ENCODE data around the gene NRDC.

DNA sequence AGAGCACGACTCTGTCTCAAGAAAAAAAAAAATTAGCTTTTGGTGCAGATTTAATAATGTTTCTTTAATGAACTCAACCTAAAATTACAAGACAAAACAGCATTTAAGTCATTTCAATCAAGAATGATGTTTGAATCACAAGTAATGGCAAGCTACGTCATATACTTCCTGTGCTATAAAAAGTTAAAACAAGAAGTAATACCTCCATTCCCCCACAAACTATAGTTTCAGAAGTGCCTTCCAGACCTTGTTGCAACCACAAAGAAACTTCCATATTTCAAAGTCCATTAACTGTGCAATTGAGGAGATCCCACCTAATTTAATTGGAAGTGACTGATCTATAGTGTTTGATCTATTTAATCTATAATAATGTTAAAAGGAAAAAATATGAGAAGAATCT lies 15.1 kb downstream of the NRDC start:
- TF ChIP-seq, protein P1, sequence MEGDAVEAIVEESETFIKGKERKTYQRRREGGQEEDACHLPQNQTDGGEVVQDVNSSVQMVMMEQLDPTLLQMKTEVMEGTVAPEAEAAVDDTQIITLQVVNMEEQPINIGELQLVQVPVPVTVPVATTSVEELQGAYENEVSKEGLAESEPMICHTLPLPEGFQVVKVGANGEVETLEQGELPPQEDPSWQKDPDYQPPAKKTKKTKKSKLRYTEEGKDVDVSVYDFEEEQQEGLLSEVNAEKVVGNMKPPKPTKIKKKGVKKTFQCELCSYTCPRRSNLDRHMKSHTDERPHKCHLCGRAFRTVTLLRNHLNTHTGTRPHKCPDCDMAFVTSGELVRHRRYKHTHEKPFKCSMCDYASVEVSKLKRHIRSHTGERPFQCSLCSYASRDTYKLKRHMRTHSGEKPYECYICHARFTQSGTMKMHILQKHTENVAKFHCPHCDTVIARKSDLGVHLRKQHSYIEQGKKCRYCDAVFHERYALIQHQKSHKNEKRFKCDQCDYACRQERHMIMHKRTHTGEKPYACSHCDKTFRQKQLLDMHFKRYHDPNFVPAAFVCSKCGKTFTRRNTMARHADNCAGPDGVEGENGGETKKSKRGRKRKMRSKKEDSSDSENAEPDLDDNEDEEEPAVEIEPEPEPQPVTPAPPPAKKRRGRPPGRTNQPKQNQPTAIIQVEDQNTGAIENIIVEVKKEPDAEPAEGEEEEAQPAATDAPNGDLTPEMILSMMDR (conservative IDR thresholded peaks at IDR 0.05; ENCODE audit: low read depth in 2 of 2), result no peak
- TF ChIP-seq EZH2phosphoT487 (IDR thresholded peaks at IDR 0.05; ENCODE audit: unreplicated experiment) (no peak), POLR2AphosphoS5 (IDR thresholded peaks at IDR 0.05; ENCODE audit: low read depth) (no peak)

Data from GM23338 (cell line).